HepG2 (cell line): ENCODE data around the gene EIF6. TPM values are rescaled to one million over a fixed set of nuclear protein-coding genes. Genes with fewer than 3 reads are reported as not detected.

ENCODE experiments used
- ATAC-seq: fragments of 200-7000 bp; cut with Tn5 transposase; 3 replicates; pipeline ENCODE4 v1.9.1; 2020; ENCODE audit warnings: mild to moderate bottlenecking, moderate library complexity
- BruUV-seq: library from RNA; stranded (reverse); fragments of 400-500 nt; replicated peaks from 2 replicates; lab custom pipeline; 2021; lab: Mats Ljungman, UMichigan
- CTCF ChIA-PET: fragments of 300-600 bp; formaldehyde crosslinking; extraction: SDS; loops from one replicate; lab custom pipeline; 2021; ENCODE audit warnings: low total read pairs, inconsistent platforms, low intra/inter-chr PET ratio; lab: Yijun Ruan, JAX
- POLR2A ChIA-PET: fragments of 350-600 bp; sonication (Branson Sonifier 250); formaldehyde crosslinking; loops from one replicate; lab custom pipeline; 2020; ENCODE audit warnings: antibody characterized with exemption, inconsistent platforms; lab: Yijun Ruan, JAX
- DNase-seq: peaks from one replicate; pipeline ENCODE4 v3.0.0-alpha.2; 2015; ENCODE audit warnings: low spot score
- FAIRE-seq: peaks from 3 replicates; lab custom pipeline; 2011; peaks lifted over from hg19 to GRCh38; lab: Jason Lieb, UNC
- H2AFZ ChIP-seq: one replicate; pipeline ENCODE4 v1.6.1; 2011; ENCODE audit warnings: low read length, inconsistent platforms
- H3K27ac ChIP-seq: fragments of 300-600 bp; 3 replicates; pipeline ENCODE4 v1.8.0; 2011; ENCODE audit warnings: mixed run types, mild to moderate bottlenecking, mixed read lengths, low read length, inconsistent platforms; ENCODE audit not compliant: insufficient read depth; ENCODE audit errors: extremely low read length
- H3K27me3 ChIP-seq, 2 experiments: fragments of 200-600 bp in 1 of 2; 2 replicates in 1 of 2; 3 replicates in 1 of 2; pipeline versions ENCODE4 v1.6.0 to v1.8.0; 2011; ENCODE audit warnings: low read length in 2 of 2, mild to moderate bottlenecking in 2 of 2, moderate library complexity in 2 of 2, inconsistent platforms in 1 of 2; ENCODE audit not compliant: insufficient read depth in 2 of 2, control insufficient read depth in 1 of 2
- H3K36me3 ChIP-seq, 2 experiments: fragments of 200-600 bp in 1 of 2; replicated peaks in 1 of 2; 2 replicates in 1 of 2; 3 replicates in 1 of 2; pipeline versions ENCODE4 v1.5.1 to v1.8.0; 2011; ENCODE audit warnings: low read length in 2 of 2, inconsistent platforms in 1 of 2; ENCODE audit not compliant: insufficient read depth in 2 of 2, control insufficient read depth in 1 of 2
- H3K4me1 ChIP-seq: 2 replicates; pipeline ENCODE4 v1.5.1; 2012; ENCODE audit warnings: low read length, inconsistent platforms; ENCODE audit not compliant: insufficient read depth
- H3K4me2 ChIP-seq: 2 replicates; pipeline ENCODE4 v1.6.0; 2011; ENCODE audit warnings: low read depth, low read length, inconsistent platforms
- H3K4me3 ChIP-seq, 3 experiments: fragments of 200-600 bp in 1 of 3; sonication (generic), shearing (Covaris generic) in 1 of 3; replicated peaks in 1 of 3; 2 replicates each; pipeline ENCODE4 v1.5.1; 2011 to 2016; ENCODE audit warnings: low read length in 3 of 3, inconsistent platforms in 2 of 3, low read depth in 2 of 3, mild to moderate bottlenecking in 2 of 3, control low read depth in 1 of 3, mixed read lengths in 1 of 3; ENCODE audit not compliant: insufficient read depth in 1 of 3
- H3K79me2 ChIP-seq: one replicate; pipeline ENCODE4 v1.6.1; 2011; ENCODE audit warnings: low read length, inconsistent platforms; ENCODE audit not compliant: insufficient read depth
- H3K9ac ChIP-seq: 2 replicates; pipeline ENCODE4 v1.6.0; 2011; ENCODE audit warnings: mild to moderate bottlenecking, low read depth, low read length, inconsistent platforms; ENCODE audit not compliant: insufficient read depth
- H3K9me3 ChIP-seq: 2 replicates; pipeline ENCODE4 v1.5.1; 2012; ENCODE audit warnings: mild to moderate bottlenecking, low read length
- H4K20me1 ChIP-seq: 2 replicates; pipeline ENCODE4 v1.6.0; 2011; ENCODE audit warnings: inconsistent platforms, mild to moderate bottlenecking, low read length, moderate library complexity; ENCODE audit not compliant: insufficient read depth
- ATF7 ChIP-seq, 2 experiments: fragments of 450-650 bp in 1 of 2; sonication (generic) in 1 of 2; formaldehyde crosslinking in 1 of 2; IDR thresholded peaks; 2 replicates each; pipeline versions ENCODE4 v1.4.0 to v1.6.1; 2016 to 2020; ENCODE audit warnings: antibody characterized with exemption in 1 of 2, mild to moderate bottlenecking in 1 of 2, missing genetic modification reagents in 1 of 2
- FOSL2 ChIP-seq: sonication (generic); formaldehyde crosslinking; IDR thresholded peaks from 2 replicates; pipeline ENCODE4 v1.4.0; 2020; ENCODE audit warnings: missing genetic modification reagents
- HNF4G ChIP-seq, 2 experiments: sonication (generic) in 1 of 2; formaldehyde crosslinking in 1 of 2; IDR thresholded peaks; 2 replicates each; pipeline versions ENCODE4 v1.4.0 to v1.6.1; 2011 to 2020; ENCODE audit warnings: borderline replicate concordance in 2 of 2, low read depth in 2 of 2, mild to moderate bottlenecking in 2 of 2, low read length in 1 of 2, missing genetic modification reagents in 1 of 2, moderate library complexity in 1 of 2
- LBX2 ChIP-seq: sonication (generic); formaldehyde crosslinking; IDR thresholded peaks from 2 replicates; pipeline ENCODE4 v1.5.0; 2020; ENCODE audit warnings: missing genetic modification reagents, mild to moderate bottlenecking, borderline replicate concordance
- MAX ChIP-seq: IDR thresholded peaks from 2 replicates; pipeline ENCODE4 v1.6.1; 2012; ENCODE audit warnings: inconsistent platforms
- MEF2D ChIP-seq: sonication (generic); formaldehyde crosslinking; IDR thresholded peaks from 2 replicates; pipeline ENCODE4 v1.5.1; 2020; ENCODE audit warnings: mild to moderate bottlenecking, missing genetic modification reagents
- MEIS2 ChIP-seq: sonication (generic); formaldehyde crosslinking; IDR thresholded peaks from 2 replicates; pipeline ENCODE4 v1.9.0; 2021; ENCODE audit warnings: mild to moderate bottlenecking, missing genetic modification reagents
- SMAD1 ChIP-seq: sonication (generic); formaldehyde crosslinking; IDR thresholded peaks from 2 replicates; pipeline ENCODE4 v1.4.0; 2020; ENCODE audit warnings: missing genetic modification reagents, low read depth, mild to moderate bottlenecking, borderline replicate concordance
- TEAD3 ChIP-seq: optimal IDR thresholded peaks from 2 replicates; pipeline ENCODE3; 2016; ENCODE audit warnings: borderline replicate concordance
- TGIF2 ChIP-seq: IDR thresholded peaks from 2 replicates; pipeline ENCODE4 v1.6.1; 2016; ENCODE audit warnings: control low read depth, missing compliant biosample characterization
- ZNF292 ChIP-seq: sonication (generic); formaldehyde crosslinking; IDR thresholded peaks from 2 replicates; pipeline ENCODE4 v1.8.1; 2022; ENCODE audit warnings: mild to moderate bottlenecking, low read depth, missing genetic modification reagents, borderline replicate concordance
- ZNF331 ChIP-seq: sonication (generic); formaldehyde crosslinking; IDR thresholded peaks from 2 replicates; pipeline ENCODE4 v1.4.0; 2020; ENCODE audit warnings: missing genetic modification reagents
- ZNF383 ChIP-seq: sonication (generic); formaldehyde crosslinking; IDR thresholded peaks from 2 replicates; pipeline ENCODE4 v1.4.0; 2020; ENCODE audit warnings: missing genetic modification reagents, mild to moderate bottlenecking, borderline replicate concordance
- ZNF512B ChIP-seq: sonication (generic); formaldehyde crosslinking; IDR thresholded peaks from 2 replicates; pipeline ENCODE4 v1.5.1; 2020; ENCODE audit warnings: missing genetic modification reagents, mild to moderate bottlenecking, borderline replicate concordance
- ZNF574 ChIP-seq: sonication (generic); formaldehyde crosslinking; IDR thresholded peaks from 2 replicates; pipeline ENCODE4 v1.4.0; 2020; ENCODE audit warnings: missing genetic modification reagents
- WGBS: methylation state at CpG from one replicate; pipeline ENCODE4 v1.1.6; 2017; ENCODE audit warnings: low lambda C conversion rate; 5-methylcytosine and 5-hydroxymethylcytosine counted together
- in situ Hi-C: cut with HindIII; loops from 2 replicates; pipeline ENCODE4 v1.10.0; 2017; ENCODE audit warnings: low pct_unique_long_range_greater_than_20kb; ENCODE audit not compliant: extremely low pct_ligation_motif_present
- intact Hi-C: fragments of 100-400 bp; cut with micrococcal nuclease; formaldehyde crosslinking; loops from one replicate; pipeline ENCODE4 v1.10.0; 2022; ENCODE audit not compliant: unreplicated experiment
- polyA plus RNA-seq, 8 experiments: library from polyadenylated mRNA; depleted of rRNA in 3 of 8; stranded (reverse) in 7 of 8; unstranded in 1 of 8; fragments of >200 nt; fragmentation: Illumina TruSeq in 4 of 8; extraction: Trizol in 4 of 8; gene quantifications; 2 replicates each; pipeline versions ENCODE4 v1.2.1 to v1.2.3, GENCODE V29; 2011 to 2016; ENCODE audit warnings: low read depth in 4 of 8, missing spikeins in 1 of 8, mixed read lengths in 1 of 8; ENCODE audit not compliant: insufficient read depth in 1 of 8
- total RNA-seq, 5 experiments: library from RNA; depleted of rRNA; stranded (reverse); fragments of >200 nt; fragmentation: Illumina TruSeq; extraction: Trizol; gene quantifications; 2 replicates each; pipeline ENCODE4 v1.2.3, GENCODE V29; 2016; ENCODE audit warnings: low read depth in 1 of 5

Gene EIF6
- total and polyA plus RNA-seq, 2 of the 13 experiments (the other 11 are each of a cell fraction or from before 2014, with no cell fraction given), result 462 to 466 TPM

GRCh38 chr20:35264755-35265154, 19.8 kb downstream of the EIF6 start:
- peak; percentile 74 for DNase-seq
- intact Hi-C loops, result loop anchor here (1.0 to 5.0 kb wide), 2 partner anchors 168 to 287 kb away; no protein-coding TSS in a partner anchor
- no peaks in the 10 kb centered on the region for H4K20me1 ChIP-seq
- no peak overlapping the region for H3K4me2 ChIP-seq
- H2AFZ ChIP-seq, result no peak overlapping the region
- no peaks in the 10 kb centered on the region for H3K36me3 ChIP-seq
- ChIA-PET POLR2A (interaction anchor here (0.6 to 3.8 kb wide), 7 partner anchors 10 to 388 kb away, joined by 3 to 27 read pairs (median 7); partner anchors contain the start of genes ACSS2, EDEM2 and EIF6), CTCF (interaction anchor here (1.0 to 1.6 kb wide), 2 partner anchors 119 to 168 kb away, joined by 3 to 6 read pairs; no protein-coding TSS in a partner anchor)
- no peaks in the 10 kb centered on the region for H3K27me3 ChIP-seq
- H3K4me1 ChIP-seq, result peaks cover 44% of the 10 kb centered on the region
- H3K9ac ChIP-seq, result no peak overlapping the region
- in situ Hi-C loops, result loop anchor here (5.0 to 10.0 kb wide), 3 partner anchors 47 to 390 kb away; partner anchors contain the start of genes ACSS2, EDEM2 and GGT7
- FAIRE-seq, result peak; percentile 55
- H3K9me3 ChIP-seq, result no peaks in the 10 kb centered on the region
- no peak overlapping the region for H3K4me3 ChIP-seq
- no peaks in the 10 kb centered on the region for H3K79me2 ChIP-seq
- H3K27ac ChIP-seq, result no peak overlapping the region
- ATAC-seq, result peak; percentile 48
- WGBS, result 42% methylated on average over 1 of the region's 1 CpG
- no TSS peak for BruUV-seq
- TF ChIP-seq ZNF331 (CRISPR knock-in tag) (peak; percentile 56; the same call in 1 of the 2 replicates), SMAD1 (CRISPR knock-in tag) (no peak), MEIS2 (CRISPR knock-in tag) (no peak), ZNF512B (CRISPR knock-in tag) (peak; percentile 51; the same call in 1 of the 2 replicates), MAX (0 out of 2 replicates have a peak, but pooled peaks have one; percentile 18), MEF2D (CRISPR knock-in tag) (0 out of 2 replicates have a peak, but pooled peaks have one; percentile 40), HNF4G (IDR thresholded peaks at IDR 0.05; ENCODE audit: borderline replicate concordance, low read depth, low read length) (no peak), HNF4G (CRISPR knock-in tag; IDR thresholded peaks at IDR 0.05; ENCODE audit: borderline replicate concordance, low read depth) (no peak), ZNF292 (CRISPR knock-in tag) (peak; percentile 54; the same call in 1 of the 2 replicates), ZNF574 (CRISPR knock-in tag) (peak; percentile 37; the same call in 1 of the 2 replicates), ZNF383 (CRISPR knock-in tag) (0 out of 2 replicates have a peak, but pooled peaks have one; percentile 43), TGIF2 (no peak), TEAD3 (peak; percentile 17), FOSL2 (peak; percentile 5; the same call in 1 of the 2 replicates), LBX2 (CRISPR knock-in tag) (no peak), ATF7 (IDR thresholded peaks at IDR 0.05) (no peak), ATF7 (CRISPR knock-in tag; IDR thresholded peaks at IDR 0.05) (0 out of 2 replicates have a peak, but pooled peaks have one; percentile 30)
